HEK293 (cell line): ENCODE measurements around the gene ACAA1.

ENCODE experiments used
- CTCF ChIA-PET: fragments of 350-600 bp; formaldehyde crosslinking; extraction: SDS; loops from one replicate; lab custom pipeline; 2021; ENCODE audit warnings: antibody characterized with exemption; lab: Yijun Ruan, JAX
- POLR2A ChIA-PET: fragments of 300-600 bp; formaldehyde crosslinking; extraction: SDS; loops from one replicate; lab custom pipeline; 2020; ENCODE audit warnings: antibody characterized with exemption, inconsistent platforms; lab: Yijun Ruan, JAX
- H3K27ac ChIP-seq: fragments of 200-500 bp; sonication (Bioruptor generic); 2 replicates; pipeline ENCODE4 v1.5.1; 2014; ENCODE audit warnings: low read depth, low read length, control low read depth, inconsistent platforms; ENCODE audit errors: extremely low read depth
- H3K36me3 ChIP-seq, 2 experiments: fragments of 200-500 bp in 1 of 2; sonication (Bioruptor generic) in 1 of 2; 1 replicate in 1 of 2; 2 replicates in 1 of 2; pipeline ENCODE4 v1.5.1; 2014 to 2017; ENCODE audit warnings: inconsistent platforms in 2 of 2, low read length in 2 of 2; ENCODE audit not compliant: control insufficient read depth in 2 of 2, insufficient read depth in 1 of 2
- H3K4me1 ChIP-seq: fragments of 200-500 bp; sonication (Bioruptor generic); 2 replicates; pipeline ENCODE4 v1.5.1; 2014; ENCODE audit warnings: mild to moderate bottlenecking, low read length, inconsistent platforms; ENCODE audit not compliant: control insufficient read depth, insufficient read depth
- H3K4me3 ChIP-seq: 2 replicates; pipeline ENCODE4 v1.5.1; 2011; ENCODE audit warnings: low read depth, mild to moderate bottlenecking, control low read depth, low read length, moderate library complexity
- H3K9me3 ChIP-seq: fragments of 200-500 bp; sonication (Bioruptor generic); 2 replicates; pipeline ENCODE4 v1.5.1; 2014; ENCODE audit warnings: low read depth, low read length, inconsistent platforms; ENCODE audit not compliant: control insufficient read depth, insufficient read depth
- GLI4 ChIP-seq: fragments of 450-650 bp; formaldehyde crosslinking; IDR thresholded peaks from 2 replicates; pipeline ENCODE4 v1.5.1; 2016; ENCODE audit warnings: missing biosample characterization, missing genetic modification characterization
- HIC1 ChIP-seq: fragments of 450-650 bp; formaldehyde crosslinking; IDR thresholded peaks from 2 replicates; pipeline ENCODE4 v1.5.1; 2016; ENCODE audit warnings: missing biosample characterization, missing genetic modification characterization
- REPIN1 ChIP-seq: fragments of 450-650 bp; formaldehyde crosslinking; IDR thresholded peaks from 2 replicates; pipeline ENCODE4 v1.5.1; 2017; ENCODE audit warnings: missing biosample characterization, missing genetic modification characterization, low read depth
- SETDB1 ChIP-seq: IDR thresholded peaks from one replicate; pipeline ENCODE4 v1.6.1; 2017; ENCODE audit warnings: mild to moderate bottlenecking, low read length, moderate library complexity, mixed read lengths; ENCODE audit not compliant: insufficient read length
- YY2 ChIP-seq: fragments of 450-650 bp; formaldehyde crosslinking; IDR thresholded peaks from 2 replicates; pipeline ENCODE4 v1.5.1; 2016; ENCODE audit warnings: missing biosample characterization, missing genetic modification characterization
- ZBTB6 ChIP-seq: fragments of 450-650 bp; formaldehyde crosslinking; IDR thresholded peaks from 2 replicates; pipeline ENCODE4 v1.5.1; 2017; ENCODE audit warnings: missing biosample characterization, missing genetic modification characterization
- ZNF114 ChIP-seq: fragments of 450-650 bp; formaldehyde crosslinking; IDR thresholded peaks from 2 replicates; pipeline ENCODE4 v1.5.0; 2017; ENCODE audit warnings: missing biosample characterization, missing genetic modification characterization
- ZNF341 ChIP-seq: fragments of 450-650 bp; formaldehyde crosslinking; IDR thresholded peaks from 2 replicates; pipeline ENCODE4; 2016; ENCODE audit warnings: low read depth, missing biosample characterization, missing genetic modification characterization
- ZNF37A ChIP-seq: fragments of 450-650 bp; IDR thresholded peaks from 2 replicates; pipeline ENCODE4 v1.5.1; 2018; ENCODE audit warnings: missing biosample characterization, missing genetic modification characterization
- ZNF398 ChIP-seq: fragments of 450-650 bp; formaldehyde crosslinking; IDR thresholded peaks from 2 replicates; pipeline ENCODE4 v1.5.1; 2017; ENCODE audit warnings: missing biosample characterization, missing genetic modification characterization
- ZNF510 ChIP-seq: fragments of 450-650 bp; formaldehyde crosslinking; IDR thresholded peaks from 2 replicates; pipeline ENCODE4 v1.5.1; 2018; ENCODE audit warnings: mild to moderate bottlenecking, missing genetic modification characterization, missing biosample characterization; ENCODE audit not compliant: insufficient replicate concordance
- ZNF600 ChIP-seq: fragments of 450-650 bp; formaldehyde crosslinking; IDR thresholded peaks from 2 replicates; pipeline ENCODE4 v1.5.1; 2016; ENCODE audit warnings: missing biosample characterization, missing genetic modification characterization
- ZNF677 ChIP-seq: fragments of 450-650 bp; IDR thresholded peaks from 2 replicates; pipeline ENCODE4 v1.5.0; 2018; ENCODE audit warnings: missing biosample characterization, mild to moderate bottlenecking, missing genetic modification characterization, moderate library complexity
- ZNF777 ChIP-seq: fragments of 450-650 bp; formaldehyde crosslinking; IDR thresholded peaks from 2 replicates; pipeline ENCODE4 v1.5.1; 2017; ENCODE audit warnings: missing biosample characterization, missing genetic modification characterization, borderline replicate concordance

The ACAA1 gene

GRCh38 chr3:38147421-38147820, 10.5 kb upstream of the ACAA1 start (continued):
- no peak for TF ChIP-seq GLI4 (tag by site-specific recombination)
- TF ChIP-seq, all 188 proteins: peak for 0

- no peak overlapping the region for H3K4me3 ChIP-seq
- H3K4me1 ChIP-seq = no peaks in the 10 kb centered on the region
- ChIA-PET CTCF (interaction anchor here (0.6 kb wide), 1 partner anchor 14 kb away, joined by 3 read pairs; no protein-coding TSS in a partner anchor), POLR2A (no interaction called here)
- TF ChIP-seq SETDB1 (peak; percentile 54), ZNF777 (tag by site-specific recombination) (no peak)
- H3K9me3 ChIP-seq = no peaks in the 10 kb centered on the region
- H3K27ac ChIP-seq = no peak overlapping the region
- H3K36me3 ChIP-seq = no peaks in the 10 kb centered on the region
Measured at GRCh38 chr3:38146504-38146903, 9.6 kb upstream of the ACAA1 start.

GRCh38 chr3:38143511-38143910, 6.6 kb upstream of the ACAA1 start:
- CTCF ChIA-PET = no interaction called here
- Histone ChIP-seq H3K4me1 (no peaks in the 10 kb centered on the region), H3K4me3 (no peak overlapping the region), H3K9me3 (no peaks in the 10 kb centered on the region)
- TF ChIP-seq YY2 (tag by site-specific recombination) = no peak
- TF ChIP-seq ZNF341 = peak; percentile 40
- TF ChIP-seq, all 188 proteins: peak for 1
- POLR2A ChIA-PET = no interaction called here
- H3K27ac ChIP-seq = no peak overlapping the region
- no peaks in the 10 kb centered on the region for H3K36me3 ChIP-seq

- CTCF ChIA-PET = no interaction called here
- Histone ChIP-seq H3K36me3 (no peaks in the 10 kb centered on the region), H3K27ac (no peak overlapping the region), H3K9me3 (no peaks in the 10 kb centered on the region), H3K4me1 (no peaks in the 10 kb centered on the region), H3K4me3 (no peak overlapping the region)
- POLR2A ChIA-PET = no interaction called here
- TF ChIP-seq REPIN1 (tag by site-specific recombination) (no peak), ZNF114 (tag by site-specific recombination) (no peak), ZNF398 (tag by site-specific recombination) (no peak), ZNF510 (tag by site-specific recombination) (no peak), ZNF600 (tag by site-specific recombination) (no peak), HIC1 (tag by site-specific recombination) (no peak), ZNF37A (tag by site-specific recombination) (no peak), ZNF677 (tag by site-specific recombination) (no peak), ZBTB6 (tag by site-specific recombination) (no peak), SETDB1 (no peak)
- TF ChIP-seq, all 188 proteins: peak for 0
Measured at GRCh38 chr3:38142959-38143358, 6.0 kb upstream of the ACAA1 start.
